Pancreas (tissue), 10 donors: ENCODE results near the gene SACM1L. TPM values are rescaled to one million over a fixed set of nuclear protein-coding genes. Genes with fewer than 3 reads are reported as not detected.

Source experiments
- ATAC-seq, 4 donors: fragments of 200-7000 bp; cut with Tn5 transposase; one replicate each; pipeline versions ENCODE4 v1.8.0 to v1.9.1; 2020; ENCODE audit warnings: mild to moderate bottlenecking in 4 of 4, moderate library complexity in 4 of 4
- DNase-seq, 6 donors: peaks; one replicate each; pipeline ENCODE4 v3.0.0-alpha.2; 2020
- FAIRE-seq: peaks from 2 replicates; lab custom pipeline; 2012; peaks lifted over from hg19 to GRCh38; lab: Jason Lieb, UNC
- H3K27ac ChIP-seq, 4 donors: fragments of 200-600 bp; sonication (generic); 1 replicate in 3 of 4; 2 replicates in 1 of 4; pipeline versions ENCODE4 v1.5.0 to v1.8.0; 2020
- H3K27me3 ChIP-seq, 4 donors: fragments of 200-600 bp; one replicate each; pipeline ENCODE4 v1.8.0; 2021
- H3K36me3 ChIP-seq, 3 donors: fragments of 200-600 bp; sonication (generic) in 1 of 3; one replicate each; pipeline versions ENCODE4 v1.5.0 to v1.8.0; 2020 to 2021
- H3K4me1 ChIP-seq, 3 donors: fragments of 200-600 bp; one replicate each; pipeline ENCODE4 v1.8.0; 2021
- H3K4me3 ChIP-seq, 4 donors: fragments of 200-600 bp; sonication (generic) in 2 of 4; one replicate each; pipeline versions ENCODE4 v1.5.0 to v1.8.0; 2020 to 2021
- H3K9me3 ChIP-seq, 4 donors: fragments of 200-600 bp; one replicate each; pipeline ENCODE4 v1.8.0; 2021
- CTCF ChIP-seq, 4 donors: fragments of 200-600 bp; sonication (generic) in 3 of 4; IDR thresholded peaks; one replicate each; pipeline versions ENCODE4 v1.5.0 to v1.8.0; 2021; ENCODE audit warnings: antibody characterized with exemption in 4 of 4
- WGBS, 2 donors: extraction: QIAGEN DNeasy Blood & Tissue Kit; methylation state at CpG; one replicate each; pipeline ENCODE4 v1.1.7; 2013; 5-methylcytosine and 5-hydroxymethylcytosine counted together
- intact Hi-C, 3 donors: fragments of 100-400 bp; cut with DNase I; formaldehyde crosslinking; loops; one replicate each; pipeline versions ENCODE4 v1.11.1 to v1.14.2; 2022
- polyA plus RNA-seq, 2 donors: library from polyadenylated mRNA; stranded (reverse); fragments of 200-250 nt; gene quantifications; one replicate each; pipeline ENCODE4 v1.2.3, GENCODE V29; 2013
- total RNA-seq, 6 donors: library from RNA; stranded (reverse); fragmentation: NEBNext Ultra II Directional in 4 of 6; extraction: Animal tissue kit (Norgen Biotek cat#: 25700) in 4 of 6; gene quantifications; one replicate each; pipeline versions ENCODE4 v1.2.1 to v1.2.4, GENCODE V29; 2021 to 2023
- donor health status: healthy with polysubstance abuse.
- donor health status: DM: no; HTN: no; CAD: no; lungs with moderate emphysema.
- donor health status: DM: no; HTN: no; CAD: no.
- donor health status: control.
- donor health status: control.
- donor health status: Bipolar disorder and iron deficiency.
- donor health status: DM: yes; HTN: yes; CAD: no.
- donor health status: DM: no; HTN: no; CAD: no.
- donor health status: DM: no; HTN: no; CAD: no.
- donor health status: DM: yes; HTN: yes; CAD: no.

The SACM1L gene
- 10 to 100 TPM; 15.4 to 29.8 (median 18.4) TPM for total RNA-seq
- polyA plus RNA-seq, result 10 to 100 TPM; 18.3 to 28.9 TPM

- intact Hi-C loops, result no loop called here
- H3K9me3 ChIP-seq, result no peaks in the 10 kb centered on the region
- WGBS, 2 donors, result 0% methylated on average over 74 to 81 of the region's 81 CpGs
- H3K36me3 ChIP-seq, result no peaks in the 10 kb centered on the region
- H3K27ac ChIP-seq, result peak within 1 kb of the TSS; percentile 65 to 86 (median 80)
- no peaks in the 10 kb centered on the region for H3K27me3 ChIP-seq
- DNase-seq, result peak; percentile 98 to 99 (median 98)
- FAIRE-seq, result peak; percentile 67
- H3K4me1 ChIP-seq, result peaks cover 19 to 31% (median 27%) of the 10 kb centered on the region in 3 donors
- TF ChIP-seq CTCF (IDR thresholded peaks at IDR 0.05), result no peak
- ATAC-seq, result peak; percentile 93 to 97 (median 94)
- H3K4me3 ChIP-seq, result peak within 1 kb of the TSS; percentile 78 to 83 (median 82)
Measured at GRCh38 chr3:45688882-45689786, at the start of gene SACM1L. TSS of gene SACM1L (plus strand) at chr3:45689396. CDS start at chr3:45689466, 70 bp downstream.

GRCh38 chr3:45640091-45640507 lies 49.1 kb upstream of the SACM1L start:
- Histone ChIP-seq H3K4me1 (peaks cover 23 to 42% (median 36%) of the 10 kb centered on the region in 3 donors), H3K36me3 (no peaks in the 10 kb centered on the region), H3K27me3 (no peaks in the 10 kb centered on the region), H3K9me3 (no peaks in the 10 kb centered on the region), H3K4me3 (no peak overlapping the region), H3K27ac (peak overlapping the region; percentile 30 to 85 (median 60))
- DNase-seq, result no peak
- no peak for TF ChIP-seq CTCF (IDR thresholded peaks at IDR 0.05)
- FAIRE-seq, result no peak
- peak in 1 of 4 donors; percentile 6 for ATAC-seq
- intact Hi-C loops, result no loop called here
- WGBS, 2 donors, result 90 to 95% methylated on average over 1 of the region's 1 CpG

GRCh38 chr3:45640724-45641361 lies 48.4 kb upstream of the SACM1L start:
- WGBS, 2 donors, result 30 to 42% methylated on average over 4 of the region's 4 CpGs
- ATAC-seq (peak; percentile 65 to 74 (median 68)), DNase-seq (peak in 2 of 6 donors; percentile 22 to 57), FAIRE-seq (no peak)
- no peaks in the 10 kb centered on the region for H3K27me3 ChIP-seq
- H3K4me3 ChIP-seq, result no peak overlapping the region
- H3K36me3 ChIP-seq, result no peaks in the 10 kb centered on the region
- no peaks in the 10 kb centered on the region for H3K9me3 ChIP-seq
- peak overlapping the region; percentile 30 to 85 (median 60) for H3K27ac ChIP-seq
- peaks cover 23 to 42% (median 36%) of the 10 kb centered on the region in 3 donors for H3K4me1 ChIP-seq
- intact Hi-C loops, result no loop called here
- TF ChIP-seq CTCF (IDR thresholded peaks at IDR 0.05), result no peak

GRCh38 chr3:45641756-45642155 lies 47.4 kb upstream of the SACM1L start:
- WGBS, 2 donors, result 85 to 87% methylated on average over 2 of the region's 2 CpGs
- DNase-seq, result no peak
- no peak for TF ChIP-seq CTCF (IDR thresholded peaks at IDR 0.05)
- Histone ChIP-seq H3K27ac (peak overlapping the region in 2 of 4 donors; percentile 84 to 85), H3K9me3 (no peaks in the 10 kb centered on the region), H3K27me3 (no peaks in the 10 kb centered on the region), H3K36me3 (no peaks in the 10 kb centered on the region), H3K4me3 (no peak overlapping the region), H3K4me1 (peaks cover 24 to 46% (median 36%) of the 10 kb centered on the region in 3 donors)
- intact Hi-C loops, result no loop called here
- ATAC-seq, result no peak
- no peak for FAIRE-seq
